Cardiac fibroblast (primary cell): ENCODE results near the gene OR51F2.
A peak's percentile ranks its signal among the peaks of the same experiment; 100 is the strongest.
"Not testable (repeated sequence)": the region's sequence is repeated elsewhere in the genome, so short reads cannot be mapped to it uniquely, and the experiment has no call there.

Experiments
- DNase-seq, 2 donors: peaks; one replicate each; pipeline versions ENCODE4 v3.0.0 to v3.0.0-alpha.2; 2010; ENCODE audit warnings: low read depth in 2 of 2
- H3K4me3 ChIP-seq, 2 donors: replicated peaks in 1 of 2; 1 replicate in 1 of 2; 2 replicates in 1 of 2; pipeline ENCODE4 v1.5.1; 2011; ENCODE audit warnings: low read depth in 2 of 2, low read length in 2 of 2, mild to moderate bottlenecking in 2 of 2, moderate library complexity in 1 of 2
- CTCF ChIP-seq: IDR thresholded peaks from one replicate; pipeline ENCODE4 v1.5.1; 2011; ENCODE audit warnings: low read depth, mild to moderate bottlenecking, low read length, inconsistent platforms

OR51F2 gene

GRCh38 chr11:4848908-4849532 is 27.9 kb downstream of the OR51F2 start, which contains the start of gene OR51S1:
Gene OR51S1 (minus strand): TSS chr11:4849208. CDS start chr11:4849208, 0 bp downstream.
- H3K4me3 ChIP-seq, result no peak within 1 kb of the TSS
- TF ChIP-seq CTCF, result no peak
- DNase-seq, result no peak

GRCh38 chr11:4851033-4851432 is 29.9 kb downstream of the OR51F2 start:
- DNase-seq, result peak; percentile 3 to 79
- H3K4me3 ChIP-seq, result no peak overlapping the region

GRCh38 chr11:4854286-4854685 is 33.2 kb downstream of the OR51F2 start:
- DNase-seq, H3K4me3 ChIP-seq: not testable (repeated sequence)

More at GRCh38 chr11:4851033-4851432, 29.9 kb downstream of the OR51F2 start:
- TF ChIP-seq CTCF, result no peak

- DNase-seq, result no peak
- no peak overlapping the region for H3K4me3 ChIP-seq
- TF ChIP-seq CTCF, result no peak
Measured at GRCh38 chr11:4862447-4863236, 41.5 kb downstream of the OR51F2 start.

GRCh38 chr11:4863876-4864275 is 42.8 kb downstream of the OR51F2 start:
- no peak overlapping the region for H3K4me3 ChIP-seq
- DNase-seq, result peak in 1 of 2 donors; percentile 28
- TF ChIP-seq CTCF, result no peak

GRCh38 chr11:4865855-4866254 is 44.7 kb downstream of the OR51F2 start:
- TF ChIP-seq CTCF, result no peak
- no peak for DNase-seq
- H3K4me3 ChIP-seq, result no peak overlapping the region
